Pulmonary artery endothelial cell (primary cell): Measurements from ENCODE around the gene F7. TPM values are rescaled to one million over a fixed set of nuclear protein-coding genes. Genes with fewer than 3 reads are reported as not detected.

Experiments
- DNase-seq: peaks from one replicate; pipeline ENCODE4 v3.0.0-alpha.2; 2011; ENCODE audit warnings: low read depth, low spot score
- total RNA-seq: library from RNA; depleted of rRNA; stranded (reverse); fragments of >200 nt; gene quantifications from 2 replicates; pipeline ENCODE4 v1.2.3, GENCODE V29; 2014

F7 gene
- total RNA-seq, 1 donor from 2014 or later = not detected

DNA sequence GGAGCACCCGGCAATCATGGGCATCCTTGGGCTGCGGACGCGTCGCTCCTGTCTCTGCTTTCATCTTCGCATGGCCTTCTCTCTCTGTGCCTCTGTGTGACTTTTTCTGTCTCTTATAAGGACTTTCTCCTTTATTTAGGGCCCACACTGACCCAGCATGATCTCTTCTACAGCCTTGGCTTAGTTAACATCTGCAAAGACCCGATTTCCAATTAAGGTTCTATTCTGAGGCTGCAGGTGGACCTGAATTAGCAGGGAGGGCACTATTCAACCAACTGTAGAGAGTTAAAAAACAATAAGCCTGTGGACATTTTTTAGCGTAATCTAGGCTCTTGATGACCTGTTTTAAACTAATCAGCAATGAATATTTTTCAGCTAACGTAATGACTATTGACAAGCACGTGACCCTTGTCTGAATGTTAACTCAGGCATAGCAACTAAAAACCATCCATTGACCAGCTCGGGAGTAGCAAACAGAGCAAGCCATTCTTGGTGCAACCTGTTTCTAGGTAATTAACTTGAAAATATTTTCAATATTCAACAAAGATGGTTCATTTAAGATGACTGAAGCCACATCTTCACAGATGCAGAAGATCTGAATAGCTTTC, 32.2 kb downstream of the F7 start:
- no peak for DNase-seq

DNA sequence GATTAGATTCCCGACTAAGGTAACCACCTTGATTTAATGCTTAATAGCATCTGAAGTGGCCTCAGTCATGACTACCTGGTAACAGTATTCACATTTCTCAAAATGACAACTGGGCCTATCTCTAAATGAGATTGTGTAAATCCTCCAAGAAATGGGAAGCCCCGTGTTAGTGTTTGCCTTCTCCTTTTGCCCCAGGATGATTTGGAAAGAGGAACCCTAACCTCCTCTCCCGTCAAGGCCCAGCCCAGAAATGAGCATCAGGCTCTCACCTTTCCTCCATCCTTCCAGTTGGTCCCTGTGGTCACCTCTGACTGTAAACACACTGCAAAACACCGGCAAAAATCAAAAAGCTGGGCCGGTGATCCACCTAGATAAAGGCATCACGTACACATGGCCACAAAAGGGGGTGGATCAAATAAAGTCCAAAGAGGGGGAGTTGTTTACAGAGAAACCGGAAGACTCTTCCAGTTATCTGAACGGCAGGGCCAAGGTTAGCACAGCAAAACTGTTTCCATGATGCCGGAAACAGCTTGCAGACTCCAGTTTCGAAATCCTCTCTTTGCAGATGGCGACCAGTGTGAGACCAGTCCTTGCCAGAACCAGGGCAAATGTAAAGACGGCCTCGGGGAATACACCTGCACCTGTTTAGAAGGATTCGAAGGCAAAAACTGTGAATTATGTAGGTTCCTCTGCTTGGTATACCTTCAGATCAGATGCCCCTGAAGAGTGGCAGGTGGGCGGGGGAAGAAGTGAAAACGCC, 33.4 kb downstream of the F7 start:
- DNase-seq = no peak

DNA sequence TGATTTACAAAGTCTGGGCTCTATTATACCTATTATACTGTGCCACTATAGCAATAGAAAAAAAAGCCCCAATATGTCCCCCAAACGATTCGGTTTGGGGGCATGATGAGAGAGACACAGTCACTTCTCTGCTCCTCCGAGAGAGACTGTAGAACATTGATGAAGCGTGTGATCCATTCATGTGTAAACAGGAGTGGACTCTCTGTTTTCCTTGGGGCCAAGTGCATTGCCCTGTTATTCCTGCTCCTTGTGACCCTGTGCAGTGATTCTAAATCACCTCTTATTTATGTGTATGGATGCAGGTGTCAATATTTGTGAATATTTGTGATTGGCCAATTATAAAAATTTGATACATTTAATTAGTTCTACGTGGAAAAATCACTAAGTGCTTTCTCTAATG, 34.0 kb downstream of the F7 start:
- no peak for DNase-seq

- no peak for DNase-seq
Observed at GRCh38 chr13:113140677-113141600, 35.3 kb downstream of the F7 start.

- no peak for DNase-seq
Observed at GRCh38 chr13:113141601-113141970, 36.0 kb downstream of the F7 start.

DNA sequence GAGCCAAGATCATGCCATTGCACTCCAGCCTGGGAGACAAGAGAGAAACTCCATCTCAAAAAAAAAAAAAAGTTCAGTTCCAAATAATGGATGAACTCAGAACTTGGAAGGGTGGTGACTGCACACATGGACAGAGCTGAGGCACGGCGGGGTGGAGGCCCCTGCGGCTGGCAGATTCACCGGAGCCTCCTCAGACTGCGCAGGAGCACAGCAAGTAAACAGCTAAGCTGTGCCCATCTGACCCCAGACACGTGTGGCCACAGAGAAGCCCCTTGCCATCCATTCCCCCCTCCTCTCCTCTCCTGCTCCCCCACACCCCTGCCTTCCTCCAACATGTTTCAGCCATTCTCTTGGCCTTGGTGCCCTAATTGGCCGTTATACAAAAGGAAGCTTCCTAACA, 37.3 kb downstream of the F7 start:
- no peak for DNase-seq

DNA sequence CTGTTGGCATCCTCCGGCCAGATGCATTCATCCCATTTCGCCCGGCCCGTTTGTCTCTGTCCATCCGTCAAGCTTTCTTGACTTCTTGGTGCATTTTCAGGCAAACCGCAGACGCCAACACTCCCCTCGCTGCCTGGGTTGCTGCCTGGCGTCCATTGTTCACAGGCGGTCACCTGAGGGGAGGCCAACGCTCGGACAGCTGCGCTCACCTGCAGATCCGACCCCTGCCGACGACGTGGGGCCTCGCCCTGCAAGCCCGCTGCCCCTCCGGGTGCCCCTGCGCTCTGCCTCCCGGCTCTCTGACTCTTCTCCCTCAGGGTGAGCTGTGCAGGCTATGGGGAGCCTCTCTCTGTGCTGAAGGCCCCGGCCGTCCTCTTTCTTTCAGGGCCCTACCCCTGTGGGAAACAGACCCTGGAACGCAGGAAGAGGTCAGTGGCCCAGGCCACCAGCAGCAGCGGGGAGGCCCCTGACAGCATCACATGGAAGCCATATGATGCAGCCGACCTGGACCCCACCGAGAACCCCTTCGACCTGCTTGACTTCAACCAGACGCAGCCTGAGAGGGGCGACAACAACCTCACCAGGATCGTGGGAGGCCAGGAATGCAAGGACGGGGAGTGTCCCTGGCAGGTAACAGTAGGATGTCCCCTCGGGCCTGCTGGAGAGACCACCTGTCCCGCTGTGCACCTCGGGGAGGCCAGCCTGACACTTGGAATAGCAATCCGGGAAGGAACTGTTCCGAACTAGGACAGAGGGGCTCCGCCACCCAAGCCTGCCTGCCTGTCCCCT, 38.1 kb downstream of the F7 start:
- no peak for DNase-seq

GRCh38 chr13:113144255-113144629, 38.7 kb downstream of the F7 start:
- DNase-seq = no peak

GRCh38 chr13:113145496-113145895, 39.9 kb downstream of the F7 start:
- DNase-seq = no peak

GRCh38 chr13:113145911-113146598, 40.5 kb downstream of the F7 start:
- no peak for DNase-seq

- no peak for DNase-seq
Observed at GRCh38 chr13:113146750-113147149, 41.2 kb downstream of the F7 start.

DNA sequence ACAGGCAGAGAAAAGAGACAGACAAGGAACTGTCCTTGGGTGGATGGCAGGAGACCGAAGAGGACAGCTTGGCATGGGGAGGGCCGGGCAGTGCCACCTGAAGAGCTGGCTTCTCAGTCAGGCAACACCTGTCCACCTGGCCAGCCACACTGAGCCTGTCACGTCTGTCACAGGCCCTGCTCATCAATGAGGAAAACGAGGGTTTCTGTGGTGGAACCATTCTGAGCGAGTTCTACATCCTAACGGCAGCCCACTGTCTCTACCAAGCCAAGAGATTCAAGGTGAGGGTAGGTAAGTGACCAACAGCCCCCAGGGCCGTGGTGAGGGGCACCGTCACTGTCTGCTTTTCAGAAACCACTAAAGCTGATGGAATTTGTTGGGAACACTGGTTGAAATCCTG, 41.6 kb downstream of the F7 start:
- no peak for DNase-seq

DNA sequence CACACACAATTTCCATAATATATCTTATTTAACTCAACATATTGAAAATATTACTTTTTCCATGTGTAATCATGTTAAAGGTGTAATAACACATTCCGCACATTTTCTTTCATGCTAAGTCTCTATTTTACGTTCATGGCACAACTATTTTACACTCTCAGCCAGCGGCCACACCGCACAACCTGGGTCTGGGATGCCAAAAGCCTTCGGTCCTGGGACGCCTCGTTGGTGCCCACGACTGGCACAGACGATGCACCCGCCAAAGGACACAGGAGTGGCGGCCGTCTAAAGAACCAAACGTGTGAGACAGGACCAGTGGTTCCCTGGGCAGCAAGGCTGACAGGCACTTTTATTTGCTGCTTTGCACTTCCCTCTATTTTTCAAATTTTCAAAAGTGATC, 42.8 kb downstream of the F7 start:
- no peak for DNase-seq

DNA sequence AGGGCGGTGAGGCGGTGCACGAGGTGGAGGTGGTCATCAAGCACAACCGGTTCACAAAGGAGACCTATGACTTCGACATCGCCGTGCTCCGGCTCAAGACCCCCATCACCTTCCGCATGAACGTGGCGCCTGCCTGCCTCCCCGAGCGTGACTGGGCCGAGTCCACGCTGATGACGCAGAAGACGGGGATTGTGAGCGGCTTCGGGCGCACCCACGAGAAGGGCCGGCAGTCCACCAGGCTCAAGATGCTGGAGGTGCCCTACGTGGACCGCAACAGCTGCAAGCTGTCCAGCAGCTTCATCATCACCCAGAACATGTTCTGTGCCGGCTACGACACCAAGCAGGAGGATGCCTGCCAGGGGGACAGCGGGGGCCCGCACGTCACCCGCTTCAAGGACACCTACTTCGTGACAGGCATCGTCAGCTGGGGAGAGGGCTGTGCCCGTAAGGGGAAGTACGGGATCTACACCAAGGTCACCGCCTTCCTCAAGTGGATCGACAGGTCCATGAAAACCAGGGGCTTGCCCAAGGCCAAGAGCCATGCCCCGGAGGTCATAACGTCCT, 43.4 kb downstream of the F7 start:
- DNase-seq = no peak

- DNase-seq = no peak
Observed at GRCh38 chr13:113149711-113150549, 44.3 kb downstream of the F7 start.

DNA sequence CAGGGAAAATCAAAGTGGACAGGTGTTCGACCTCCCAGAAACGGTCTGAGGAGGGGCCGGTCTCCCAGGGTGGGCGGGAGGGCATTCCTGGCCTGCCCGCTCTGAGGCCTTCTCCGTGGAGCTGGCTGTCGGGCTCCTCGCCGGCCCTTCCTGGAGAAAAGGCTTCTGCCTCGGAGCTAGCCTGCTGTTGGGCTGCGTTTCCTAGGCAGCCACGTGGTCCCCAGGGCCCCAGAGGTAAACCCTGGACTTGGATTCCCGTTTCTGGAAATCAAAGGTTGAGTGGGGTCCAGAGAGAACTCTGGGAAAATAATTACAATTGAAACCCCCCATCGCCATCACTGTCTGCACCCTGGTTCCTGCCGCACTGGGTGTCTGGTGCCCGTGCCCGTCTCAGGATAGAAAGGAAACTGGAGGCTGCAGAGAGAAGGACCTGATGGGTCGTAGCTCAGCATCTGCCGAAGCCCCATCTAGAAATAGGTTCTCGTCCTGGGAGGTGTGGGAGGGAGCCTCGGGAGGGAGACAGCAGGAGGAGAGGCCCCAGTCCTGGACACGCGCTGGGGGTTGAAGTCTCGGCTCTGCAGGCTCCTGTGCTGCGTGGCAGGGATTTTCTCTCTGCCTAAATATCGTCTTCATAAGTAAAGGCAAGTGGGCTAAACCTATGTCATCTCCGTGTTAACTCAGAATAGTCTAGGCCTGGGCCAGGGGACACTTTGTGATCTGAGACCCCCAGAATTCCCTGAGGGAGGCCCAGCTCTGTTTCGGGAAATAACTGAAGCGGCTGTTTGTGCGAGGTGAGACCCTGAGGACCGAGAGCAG, 45.2 kb downstream of the F7 start:
- DNase-seq = no peak

GRCh38 chr13:113151745-113152690, 46.4 kb downstream of the F7 start:
- no peak for DNase-seq

DNA sequence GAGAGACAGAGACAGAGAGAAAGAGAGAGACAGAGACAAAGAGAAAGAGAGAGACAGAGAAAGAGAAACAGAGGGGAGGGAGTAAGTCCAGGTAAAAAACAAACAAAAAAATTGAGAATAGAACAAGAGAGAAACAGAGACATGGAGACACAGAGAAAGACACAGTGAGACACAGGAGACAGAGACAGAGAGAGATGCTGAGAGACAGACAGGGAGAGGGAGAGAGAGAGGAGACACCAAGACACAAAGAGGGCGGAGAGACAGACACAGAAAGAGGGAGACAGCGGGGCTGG, 47.0 kb downstream of the F7 start:
- no peak for DNase-seq
